IPS-15b (cell line): Measurements from ENCODE around the gene FYN.

Source experiments
- H3K27me3 ChIP-seq: one replicate; pipeline ENCODE4 v1.6.1; 2013; ENCODE audit warnings: low read length; ENCODE audit not compliant: control insufficient read depth, insufficient read depth
- H3K36me3 ChIP-seq: one replicate; pipeline ENCODE4 v1.6.1; 2013; ENCODE audit warnings: low read length; ENCODE audit not compliant: control insufficient read depth, insufficient read depth
- H3K4me1 ChIP-seq: one replicate; pipeline ENCODE4 v1.6.1; 2013; ENCODE audit warnings: mild to moderate bottlenecking, low read length; ENCODE audit not compliant: control insufficient read depth, insufficient read depth
- H3K4me3 ChIP-seq: one replicate; pipeline ENCODE4 v1.5.1; 2013; ENCODE audit warnings: low read depth, low read length
- H3K9ac ChIP-seq: one replicate; pipeline ENCODE4 v1.6.1; 2013; ENCODE audit warnings: low read depth, mild to moderate bottlenecking, low read length
- H3K9me3 ChIP-seq: one replicate; pipeline ENCODE4 v1.6.1; 2013; ENCODE audit warnings: mild to moderate bottlenecking, low read length; ENCODE audit not compliant: control insufficient read depth, insufficient read depth

Gene FYN

DNA sequence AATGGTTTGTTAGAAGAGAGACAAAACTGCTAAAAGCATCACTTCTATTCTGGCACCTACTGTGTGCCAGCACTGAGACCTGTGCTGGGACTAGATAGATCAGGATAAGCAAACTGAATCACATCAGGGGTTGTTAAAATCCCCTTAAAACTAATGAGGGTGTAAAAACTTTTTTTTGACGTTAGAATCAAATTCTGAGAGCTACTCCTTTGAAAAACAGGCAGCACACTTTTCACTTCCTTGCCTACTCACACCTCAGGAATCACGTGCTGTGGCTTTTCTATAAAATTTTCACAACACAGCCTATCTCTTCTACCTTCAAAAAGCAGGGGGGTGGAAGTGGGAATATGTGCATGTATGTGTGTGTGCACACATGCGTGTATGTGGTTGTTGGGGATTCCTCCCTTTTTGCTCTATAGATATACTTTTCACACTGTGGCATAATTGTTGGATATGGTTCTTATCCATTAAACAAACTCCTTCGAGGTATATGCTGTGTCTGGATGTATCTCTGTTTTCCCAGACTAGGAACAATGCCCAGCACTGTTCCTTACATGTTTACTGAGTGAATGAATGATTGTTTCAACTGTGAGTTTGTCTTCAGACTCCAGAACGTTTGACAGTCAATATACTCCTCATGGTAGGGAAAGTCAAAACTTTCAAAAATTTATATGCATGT is 105.4 kb downstream of the FYN start:
- Histone ChIP-seq H3K27me3 (no peaks in the 10 kb centered on the region), H3K36me3 (no peaks in the 10 kb centered on the region), H3K9me3 (no peaks in the 10 kb centered on the region), H3K4me1 (peaks cover 12% of the 10 kb centered on the region), H3K4me3 (no peak overlapping the region), H3K9ac (no peak overlapping the region)

- no peaks in the 10 kb centered on the region for H3K27me3 ChIP-seq
- peaks cover 12% of the 10 kb centered on the region for H3K4me1 ChIP-seq
- H3K9me3 ChIP-seq = no peaks in the 10 kb centered on the region
- no peak overlapping the region for H3K9ac ChIP-seq
- no peak overlapping the region for H3K4me3 ChIP-seq
- no peaks in the 10 kb centered on the region for H3K36me3 ChIP-seq
These were observed 106.9 kb downstream of the FYN start for GRCh38 chr6:111766201-111766857.

DNA sequence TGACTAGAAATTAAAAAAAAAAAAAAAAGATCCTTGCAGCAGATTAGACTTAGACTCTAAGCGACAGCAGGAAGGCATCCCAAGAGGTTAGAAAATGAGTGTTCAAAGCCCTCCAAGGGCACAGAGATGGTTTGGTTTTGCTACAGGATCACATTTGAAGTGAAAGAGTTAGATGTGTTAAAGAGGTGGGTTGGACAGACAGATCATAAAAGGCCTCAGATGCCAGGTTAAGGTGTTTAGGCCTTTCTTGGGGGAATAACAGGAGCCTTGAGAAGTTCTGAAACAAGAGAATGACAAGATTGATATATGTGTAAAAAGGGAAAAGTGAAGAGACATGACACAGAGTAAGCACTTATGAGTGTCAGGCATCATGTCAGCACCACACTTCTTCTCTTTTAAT is 107.5 kb downstream of the FYN start:
- no peak overlapping the region for H3K9ac ChIP-seq
- H3K27me3 ChIP-seq = no peaks in the 10 kb centered on the region
- no peaks in the 10 kb centered on the region for H3K36me3 ChIP-seq
- H3K4me3 ChIP-seq = no peak overlapping the region
- no peaks in the 10 kb centered on the region for H3K9me3 ChIP-seq
- H3K4me1 ChIP-seq = peaks cover 9% of the 10 kb centered on the region

GRCh38 chr6:111764238-111765175 is 108.7 kb downstream of the FYN start:
- H3K4me1 ChIP-seq = peaks cover 6% of the 10 kb centered on the region
- no peak overlapping the region for H3K9ac ChIP-seq
- no peaks in the 10 kb centered on the region for H3K27me3 ChIP-seq
- H3K9me3 ChIP-seq = no peaks in the 10 kb centered on the region
- H3K4me3 ChIP-seq = no peak overlapping the region
- no peaks in the 10 kb centered on the region for H3K36me3 ChIP-seq

DNA sequence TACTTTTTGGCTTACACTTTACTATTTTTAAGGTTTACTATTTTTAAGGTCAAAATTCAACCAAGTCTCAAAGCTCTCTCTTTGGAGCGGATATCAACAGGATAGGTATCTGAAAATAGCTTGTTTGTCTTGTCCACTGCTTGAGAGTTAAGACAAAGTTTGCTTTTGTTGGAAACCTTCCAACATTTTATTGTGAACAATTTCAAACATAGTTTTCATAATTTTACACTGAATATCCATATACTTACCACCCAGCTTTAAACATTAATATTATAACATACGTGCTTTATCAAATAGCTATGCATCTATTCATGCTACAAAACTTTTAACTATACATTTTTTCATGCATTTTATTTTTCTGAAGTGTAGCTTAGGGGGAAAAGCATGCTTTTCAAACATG is 109.9 kb downstream of the FYN start:
- Histone ChIP-seq H3K27me3 (no peaks in the 10 kb centered on the region), H3K4me1 (peaks cover 6% of the 10 kb centered on the region), H3K9ac (no peak overlapping the region), H3K4me3 (no peak overlapping the region), H3K36me3 (no peaks in the 10 kb centered on the region), H3K9me3 (no peaks in the 10 kb centered on the region)

GRCh38 chr6:111761783-111762312 is 111.4 kb downstream of the FYN start:
- no peak overlapping the region for H3K4me3 ChIP-seq
- no peaks in the 10 kb centered on the region for H3K36me3 ChIP-seq
- no peaks in the 10 kb centered on the region for H3K27me3 ChIP-seq
- H3K9ac ChIP-seq = no peak overlapping the region
- H3K9me3 ChIP-seq = no peaks in the 10 kb centered on the region
- peaks cover 6% of the 10 kb centered on the region for H3K4me1 ChIP-seq

DNA sequence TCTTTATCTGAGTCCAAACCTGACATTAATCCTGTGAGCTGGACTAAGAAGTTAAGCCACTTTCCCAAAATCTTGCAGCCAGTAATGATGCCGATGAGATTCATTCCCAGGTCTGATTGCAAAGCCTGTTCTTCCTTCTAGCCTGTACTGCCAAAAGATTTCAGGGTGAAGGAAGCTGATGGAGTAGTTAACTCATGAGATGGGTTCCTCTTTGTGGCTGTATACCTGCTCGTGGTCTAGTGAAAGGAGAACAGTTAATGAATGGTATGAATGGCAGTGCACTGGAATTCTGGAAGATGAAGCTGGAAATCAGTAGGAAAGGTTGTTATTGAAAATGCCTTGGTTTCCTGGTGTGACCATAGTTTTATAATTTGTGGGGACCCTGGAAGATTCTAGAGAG is 112.0 kb downstream of the FYN start:
- no peaks in the 10 kb centered on the region for H3K9me3 ChIP-seq
- no peak overlapping the region for H3K9ac ChIP-seq
- H3K4me3 ChIP-seq = no peak overlapping the region
- H3K27me3 ChIP-seq = no peaks in the 10 kb centered on the region
- no peaks in the 10 kb centered on the region for H3K36me3 ChIP-seq
- peaks cover 6% of the 10 kb centered on the region for H3K4me1 ChIP-seq

DNA sequence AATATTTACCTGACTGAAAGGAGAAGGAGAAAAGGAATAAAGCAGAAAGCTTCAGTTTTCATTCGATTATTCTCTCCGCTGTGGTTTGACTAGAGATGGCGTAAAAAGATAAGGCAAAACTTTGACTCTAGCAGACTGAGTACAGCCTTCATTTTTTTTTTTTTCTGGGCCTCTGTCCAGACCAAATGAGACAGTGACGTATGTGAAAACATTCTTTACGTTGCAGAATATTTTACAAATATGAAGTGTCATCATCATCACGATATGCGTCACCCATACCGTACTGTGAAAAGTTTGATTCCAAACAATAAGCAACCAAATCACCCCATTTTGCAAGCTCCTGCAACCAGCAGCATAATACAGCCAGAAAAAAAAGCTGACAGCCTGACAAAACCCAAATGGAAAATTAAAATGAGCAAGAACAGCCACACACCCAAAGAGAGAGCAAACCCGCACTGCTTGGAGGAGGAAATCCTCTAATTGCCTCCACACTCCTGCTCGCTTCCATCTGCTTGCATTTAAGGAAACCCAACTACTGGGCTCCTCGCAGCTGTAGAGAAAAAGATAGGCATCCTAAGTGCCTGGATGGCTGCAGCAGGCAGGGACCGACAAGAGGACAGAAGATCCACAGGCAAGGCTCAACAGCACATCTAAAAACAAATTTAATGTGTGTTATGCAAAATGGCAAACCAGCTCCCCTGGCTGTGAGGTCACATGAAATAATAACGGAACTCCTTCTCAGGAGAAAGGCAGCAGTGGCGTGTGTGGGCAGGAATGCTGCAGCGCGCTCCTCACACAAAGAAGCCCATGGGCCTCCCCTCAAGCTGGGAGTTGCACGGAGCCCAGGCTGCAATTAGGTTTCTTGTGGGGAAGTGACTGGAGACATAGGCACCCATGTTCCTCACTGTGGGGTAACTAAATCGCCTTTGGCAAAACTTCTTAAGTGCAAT is 113.1 kb downstream of the FYN start:
- peaks cover 6% of the 10 kb centered on the region for H3K4me1 ChIP-seq
- no peaks in the 10 kb centered on the region for H3K9me3 ChIP-seq
- H3K9ac ChIP-seq = no peak overlapping the region

DNA sequence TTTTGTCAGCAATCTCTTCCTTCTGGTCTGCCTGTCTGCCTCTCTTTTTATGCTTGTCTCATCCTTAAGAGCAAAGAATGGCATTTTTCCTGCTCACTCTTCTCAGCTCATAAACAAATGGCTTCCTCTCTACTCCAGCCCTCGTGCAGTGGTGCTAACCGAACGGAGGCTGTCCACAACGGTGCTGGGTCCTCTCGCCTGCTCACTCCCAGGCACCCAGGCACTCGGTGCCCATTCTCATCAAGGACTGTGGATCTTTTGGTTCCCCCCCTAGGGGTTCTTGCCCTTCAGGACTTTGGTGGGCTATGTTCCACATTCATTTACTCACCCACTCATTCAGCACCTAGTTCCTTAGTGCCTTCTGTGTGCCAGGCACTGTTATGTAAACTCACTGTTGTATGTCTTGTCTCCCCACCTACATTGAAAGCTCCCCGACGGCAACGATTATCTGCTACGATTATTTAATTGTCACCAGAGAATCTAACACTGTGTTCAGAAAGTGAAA is 113.9 kb downstream of the FYN start:
- H3K9ac ChIP-seq = no peak overlapping the region

More for the DNA sequence above, 113.1 kb downstream of the FYN start:
- H3K27me3 ChIP-seq = no peaks in the 10 kb centered on the region
- H3K4me3 ChIP-seq = no peak overlapping the region
- no peaks in the 10 kb centered on the region for H3K36me3 ChIP-seq

DNA sequence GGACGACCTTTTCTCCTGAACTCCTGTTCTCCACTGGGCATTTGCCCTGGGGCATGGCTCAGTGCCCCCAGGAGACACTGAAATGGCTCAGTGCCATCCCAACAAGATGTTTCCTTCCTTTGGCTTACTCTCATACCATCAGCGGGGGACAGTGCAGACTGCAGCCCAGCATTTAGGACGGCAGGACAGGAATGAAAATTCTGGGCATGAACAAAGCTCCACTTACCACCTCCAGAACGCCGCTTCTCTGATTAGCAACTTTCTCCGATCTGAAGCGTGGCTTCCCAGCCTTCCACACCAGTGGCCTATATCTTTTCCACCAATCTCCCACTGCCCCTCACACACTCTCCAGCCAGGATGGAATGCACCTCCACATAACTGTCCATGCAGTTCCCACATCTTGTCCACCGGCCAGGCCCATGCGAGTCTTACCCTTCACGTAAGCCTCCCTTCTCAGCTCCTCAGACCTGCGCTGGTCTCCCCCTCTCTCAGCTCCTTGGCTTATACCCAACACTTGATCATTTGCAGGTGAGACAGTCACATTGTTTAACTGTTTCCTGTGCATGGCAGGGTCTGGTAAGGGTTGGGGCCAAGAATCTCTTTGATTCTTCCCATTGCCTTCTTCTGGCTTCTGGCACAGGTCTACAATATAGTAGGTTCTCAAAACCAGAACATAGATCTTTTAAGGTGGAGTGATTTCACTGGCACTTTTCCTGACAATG is 114.5 kb downstream of the FYN start:
- no peak overlapping the region for H3K4me3 ChIP-seq
- H3K27me3 ChIP-seq = no peaks in the 10 kb centered on the region
- H3K9ac ChIP-seq = no peak overlapping the region
- no peaks in the 10 kb centered on the region for H3K4me1 ChIP-seq
- no peaks in the 10 kb centered on the region for H3K9me3 ChIP-seq
- no peaks in the 10 kb centered on the region for H3K36me3 ChIP-seq

More for the DNA sequence above, 113.9 kb downstream of the FYN start:
- Histone ChIP-seq H3K9me3 (no peaks in the 10 kb centered on the region), H3K4me1 (peaks cover 1% of the 10 kb centered on the region), H3K27me3 (no peaks in the 10 kb centered on the region), H3K4me3 (no peak overlapping the region), H3K36me3 (no peaks in the 10 kb centered on the region)
